Neutrophil (primary cell): Measurements from ENCODE around the gene CAND2.
"Not testable (repeated sequence)": the region's sequence is repeated elsewhere in the genome, so short reads cannot be mapped to it uniquely, and the experiment has no call there.

Experiments used
- H3K27ac ChIP-seq: fragments of 200-600 bp; sonication (generic); 2 replicates; pipeline ENCODE4 v1.5.1; 2016; ENCODE audit warnings: mild to moderate bottlenecking, moderate library complexity
- H3K27me3 ChIP-seq: fragments of 200-600 bp; sonication (generic); 2 replicates; pipeline ENCODE4 v1.6.0; 2016; ENCODE audit warnings: mild to moderate bottlenecking
- H3K36me3 ChIP-seq: fragments of 200-600 bp; sonication (generic); 2 replicates; pipeline ENCODE4 v1.5.1; 2017
- H3K4me1 ChIP-seq, 2 experiments: fragments of 200-600 bp in 1 of 2; sonication (generic) in 1 of 2; 1 replicate in 1 of 2; 2 replicates in 1 of 2; pipeline versions ENCODE4 v1.5.1 to v1.6.1; 2013 to 2016; ENCODE audit warnings: low read depth in 1 of 2, low read length in 1 of 2, mild to moderate bottlenecking in 1 of 2, moderate library complexity in 1 of 2; ENCODE audit not compliant: control insufficient read depth in 1 of 2, insufficient read depth in 1 of 2
- H3K4me3 ChIP-seq, 2 experiments: fragments of 200-600 bp in 1 of 2; sonication (generic) in 1 of 2; 1 replicate in 1 of 2; 2 replicates in 1 of 2; pipeline ENCODE4 v1.5.1; 2013 to 2016; ENCODE audit warnings: low read depth in 1 of 2, low read length in 1 of 2, mild to moderate bottlenecking in 1 of 2, moderate library complexity in 1 of 2
- H3K9me3 ChIP-seq: fragments of 200-600 bp; sonication (generic); 2 replicates; pipeline ENCODE4 v1.5.1; 2016
- CTCF ChIP-seq: fragments of 200-600 bp; sonication (generic); IDR thresholded peaks from 2 replicates; pipeline ENCODE4 v1.5.1; 2016; ENCODE audit warnings: antibody characterized with exemption

Gene CAND2

GRCh38 chr3:12772462-12772861 is 24.0 kb upstream of the CAND2 start:
- H3K4me3 ChIP-seq = no peak overlapping the region
- H3K9me3 ChIP-seq = no peaks in the 10 kb centered on the region
- no peak overlapping the region for H3K27ac ChIP-seq
- no peak for TF ChIP-seq CTCF
- no peaks in the 10 kb centered on the region for H3K36me3 ChIP-seq
- no peaks in the 10 kb centered on the region for H3K4me1 ChIP-seq
- peaks cover 25% of the 10 kb centered on the region for H3K27me3 ChIP-seq

GRCh38 chr3:12773030-12773709 is 23.3 kb upstream of the CAND2 start:
- no peak overlapping the region for H3K4me3 ChIP-seq
- H3K27me3 ChIP-seq = peaks cover 31% of the 10 kb centered on the region
- no peaks in the 10 kb centered on the region for H3K4me1 ChIP-seq
- no peaks in the 10 kb centered on the region for H3K36me3 ChIP-seq
- TF ChIP-seq CTCF = no peak
- H3K9me3 ChIP-seq = no peaks in the 10 kb centered on the region
- H3K27ac ChIP-seq = no peak overlapping the region

GRCh38 chr3:12773710-12774086 is 22.8 kb upstream of the CAND2 start:
- no peak for TF ChIP-seq CTCF
- no peaks in the 10 kb centered on the region for H3K36me3 ChIP-seq
- no peaks in the 10 kb centered on the region for H3K4me1 ChIP-seq
- H3K27ac ChIP-seq = no peak overlapping the region
- no peaks in the 10 kb centered on the region for H3K9me3 ChIP-seq
- H3K4me3 ChIP-seq = no peak overlapping the region
- peaks cover 31% of the 10 kb centered on the region for H3K27me3 ChIP-seq

GRCh38 chr3:12774619-12775018 is 21.9 kb upstream of the CAND2 start:
- Histone ChIP-seq H3K4me3 (no peak overlapping the region), H3K36me3 (no peaks in the 10 kb centered on the region), H3K4me1 (no peaks in the 10 kb centered on the region), H3K27ac (no peak overlapping the region), H3K27me3 (peaks cover 31% of the 10 kb centered on the region), H3K9me3 (no peaks in the 10 kb centered on the region)
- no peak for TF ChIP-seq CTCF

- Histone ChIP-seq H3K4me3 (no peak overlapping the region), H3K27me3 (peaks cover 31% of the 10 kb centered on the region), H3K9me3 (no peaks in the 10 kb centered on the region), H3K27ac (no peak overlapping the region), H3K4me1 (no peaks in the 10 kb centered on the region), H3K36me3 (no peaks in the 10 kb centered on the region)
- no peak for TF ChIP-seq CTCF
Observed at GRCh38 chr3:12775226-12775625, 21.3 kb upstream of the CAND2 start.

- H3K4me1 ChIP-seq, H3K27ac ChIP-seq, H3K4me3 ChIP-seq, H3K9me3 ChIP-seq, H3K36me3 ChIP-seq: not testable (repeated sequence)
- H3K27me3 ChIP-seq = peaks cover 31% of the 10 kb centered on the region
Observed at GRCh38 chr3:12775970-12776369, 20.5 kb upstream of the CAND2 start.
